ENCODE data around the gene ALK.
A peak's percentile ranks its signal among the peaks of the same experiment; 100 is the strongest.

ALK gene

DNA sequence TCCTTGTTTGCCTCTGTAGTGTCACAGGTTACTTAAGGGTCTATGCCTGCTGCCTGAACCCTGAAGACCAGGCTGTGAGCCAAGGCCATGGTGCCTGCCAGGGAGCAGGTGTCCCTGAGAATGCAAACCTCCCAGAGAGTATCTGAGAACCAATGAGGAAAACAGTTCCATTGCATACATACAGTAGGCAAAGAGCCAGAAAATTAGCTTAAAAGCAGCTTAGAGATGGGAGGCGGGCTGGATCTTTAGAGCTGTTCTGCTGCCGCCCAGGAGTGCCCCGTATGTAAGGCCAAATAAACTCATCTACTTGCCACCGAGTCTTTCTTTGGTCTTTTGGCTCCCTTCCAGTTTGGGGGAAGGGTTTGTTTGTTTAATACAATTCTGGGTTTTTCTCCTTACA lies 478.2 kb downstream of the ALK start:
- peak; percentile 95 for DNase-seq

- no peak for DNase-seq
Measured at GRCh38 chr2:29440921-29441623, 480.3 kb downstream of the ALK start.

- no peak for DNase-seq
Measured at GRCh38 chr2:29433920-29434319, 487.5 kb downstream of the ALK start.

- no peak for DNase-seq
Measured at GRCh38 chr2:29433128-29433527, 488.3 kb downstream of the ALK start.

- no peak for DNase-seq
Measured at GRCh38 chr2:29431485-29431884, 489.9 kb downstream of the ALK start.

- DNase-seq = peak; percentile 85
Measured at GRCh38 chr2:29430382-29431112, 490.8 kb downstream of the ALK start.

DNA sequence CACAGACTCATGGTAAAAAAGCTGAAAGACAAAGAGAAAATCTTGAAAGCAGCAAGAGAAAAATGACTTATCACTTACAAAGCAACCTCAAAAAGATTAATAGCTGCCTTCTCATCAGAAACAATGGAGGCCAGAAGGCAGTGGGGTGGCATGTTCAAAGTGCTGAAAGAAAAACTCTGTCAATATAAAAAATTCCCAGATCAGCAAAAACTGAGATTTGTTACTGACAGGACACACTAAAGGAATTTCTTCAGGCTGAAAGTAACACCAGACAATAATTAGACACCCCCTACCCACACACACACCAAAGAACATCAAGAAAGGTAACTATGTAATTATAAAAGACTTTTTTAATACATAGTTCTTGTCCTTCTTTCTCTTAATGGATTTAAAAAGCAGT lies 495.0 kb downstream of the ALK start:
- no peak for DNase-seq

- DNase-seq = no peak
Measured at GRCh38 chr2:29425866-29426265, 495.5 kb downstream of the ALK start.

DNA sequence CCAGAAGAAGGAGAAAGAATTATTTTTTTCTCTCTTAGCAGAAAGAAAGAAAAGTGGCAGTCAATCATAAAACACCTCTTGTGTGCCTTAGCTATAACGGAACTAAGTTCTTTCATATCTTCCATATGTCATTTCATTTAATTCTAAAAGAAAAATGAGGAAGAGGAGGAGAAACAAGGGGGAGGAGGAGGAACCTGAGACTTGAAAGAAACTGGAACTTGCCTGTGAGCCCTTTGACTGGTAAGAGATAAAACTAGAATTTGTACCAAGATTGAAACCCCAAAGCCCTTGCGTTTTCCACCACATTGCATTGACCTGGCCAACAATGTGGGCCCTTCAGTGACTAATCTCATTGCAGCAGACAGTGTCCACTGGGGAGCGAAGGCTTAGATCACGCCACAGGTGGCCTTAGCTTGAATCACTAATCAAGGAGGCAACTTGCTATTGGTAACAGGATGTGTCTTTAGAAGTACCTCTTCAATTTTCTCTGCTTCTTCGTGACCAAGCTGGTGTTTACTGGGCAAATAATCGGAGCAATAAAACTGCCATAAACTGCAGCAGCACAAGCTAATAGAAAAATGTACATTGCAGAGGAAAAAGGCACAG lies 498.2 kb downstream of the ALK start:
- no peak for DNase-seq

DNA sequence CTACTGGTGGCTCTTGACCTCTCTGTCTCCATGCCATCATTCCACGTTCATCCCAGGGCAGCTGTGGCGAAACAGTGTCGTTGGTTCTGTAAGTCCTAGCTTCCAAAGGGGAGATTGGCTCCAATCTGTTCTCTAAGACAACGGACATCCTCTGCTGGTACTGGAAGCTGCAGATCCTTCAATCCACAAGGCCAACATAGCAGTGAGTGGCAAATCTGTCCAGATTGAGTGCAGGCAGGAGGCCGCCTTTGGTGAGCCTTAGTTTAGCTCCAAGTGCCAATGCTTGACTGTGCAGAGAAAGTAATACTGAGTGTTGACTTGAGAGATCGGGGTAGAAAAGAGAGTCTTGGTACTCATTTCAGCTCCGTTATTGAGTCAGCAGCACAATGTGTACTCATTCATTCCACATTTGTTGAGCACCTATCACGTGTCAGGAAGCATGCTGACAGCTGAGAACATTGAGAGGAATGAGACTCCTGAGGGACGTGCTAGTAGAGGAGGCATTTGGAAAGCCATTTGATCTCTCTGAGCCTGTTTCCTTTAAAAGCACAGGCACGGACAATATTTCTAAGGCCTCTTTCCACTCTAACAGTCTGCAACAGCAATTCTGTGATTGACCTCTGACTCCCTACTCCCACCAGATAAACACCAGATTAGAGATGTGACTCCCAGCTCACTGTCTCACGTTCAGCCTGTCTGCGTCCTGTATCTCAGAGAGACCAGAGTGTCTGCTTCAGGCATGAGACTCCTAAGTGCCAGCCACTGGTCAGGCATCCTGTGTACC lies 500.2 kb downstream of the ALK start:
- DNase-seq = no peak

DNA sequence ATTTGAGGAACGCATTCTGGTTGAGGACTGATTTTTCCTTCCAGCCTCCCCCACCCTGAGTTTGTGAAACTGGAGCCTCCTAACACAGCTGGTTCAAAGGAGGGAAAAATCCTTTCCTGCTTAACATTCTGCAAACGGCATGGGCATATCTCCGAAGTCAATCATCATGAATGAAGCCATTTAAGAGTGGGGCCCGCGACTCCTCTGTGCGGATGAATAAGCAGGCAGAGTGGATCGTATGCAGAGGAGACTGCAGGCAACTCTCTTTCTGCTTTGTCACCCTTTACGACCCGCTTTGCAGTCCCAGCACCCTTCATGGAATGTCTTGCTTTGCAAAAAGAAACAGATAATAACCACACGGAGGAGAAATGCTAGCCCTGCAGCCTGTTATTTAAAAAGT lies 500.9 kb downstream of the ALK start:
- DNase-seq = no peak

DNA sequence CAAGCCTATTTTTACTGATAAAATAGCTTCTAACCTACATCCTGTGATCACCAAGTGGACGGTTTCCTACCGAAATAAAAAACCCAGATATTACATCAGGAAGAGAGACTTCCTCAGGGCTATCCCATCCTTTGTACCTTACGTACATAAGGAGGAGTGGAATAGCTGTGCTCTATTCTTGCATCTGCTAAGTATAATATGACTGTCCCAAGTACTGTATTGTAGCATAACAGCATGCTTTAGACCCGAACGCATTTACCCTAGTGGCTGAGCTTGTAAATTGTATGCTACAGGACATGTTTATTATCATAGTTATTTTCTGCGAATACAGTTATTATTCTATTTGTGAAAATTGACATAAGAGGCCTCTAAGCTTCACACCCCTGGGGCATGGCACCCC lies 503.8 kb downstream of the ALK start:
- DNase-seq = no peak

GRCh38 chr2:29412197-29412925 lies 509.0 kb downstream of the ALK start:
- no peak for DNase-seq

DNA sequence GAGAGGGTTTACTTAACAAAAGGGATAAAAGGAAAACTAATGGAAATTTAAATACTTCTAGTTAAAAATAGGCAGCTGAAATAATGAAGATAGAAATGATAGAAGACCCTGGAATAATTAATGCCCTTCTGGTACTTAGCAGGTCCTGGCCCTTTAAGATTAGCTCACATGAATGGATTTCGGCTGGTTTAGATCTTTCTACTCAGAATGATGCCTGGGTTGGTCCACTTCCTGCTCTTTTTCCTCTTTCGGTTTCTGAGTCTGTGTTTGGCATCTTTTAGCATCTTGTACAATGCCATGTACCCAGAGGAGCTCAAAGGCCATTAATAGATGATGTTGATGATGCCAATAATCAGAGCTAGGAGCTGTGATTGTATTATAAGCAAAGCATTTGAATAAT lies 515.7 kb downstream of the ALK start:
- DNase-seq = no peak

DNA sequence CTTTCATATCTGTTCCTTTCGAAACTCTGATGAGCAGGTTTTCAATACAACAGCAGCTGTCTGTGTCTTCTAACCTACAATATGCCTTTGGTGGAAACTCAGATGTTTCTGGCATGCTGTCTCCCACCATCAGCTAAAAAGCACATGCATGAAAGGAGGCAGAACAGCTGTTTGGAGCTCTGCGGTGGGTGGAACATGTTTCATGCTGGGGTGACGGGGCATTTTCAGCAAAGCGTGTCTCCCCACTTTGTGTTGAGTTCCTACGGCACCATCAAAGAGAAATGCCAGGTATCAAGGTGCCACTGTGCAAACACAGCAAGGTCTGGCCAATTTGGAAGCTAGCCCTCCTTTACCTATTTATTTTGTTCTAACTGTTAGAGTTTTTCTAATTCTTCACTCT lies 516.1 kb downstream of the ALK start:
- no peak for DNase-seq

DNA sequence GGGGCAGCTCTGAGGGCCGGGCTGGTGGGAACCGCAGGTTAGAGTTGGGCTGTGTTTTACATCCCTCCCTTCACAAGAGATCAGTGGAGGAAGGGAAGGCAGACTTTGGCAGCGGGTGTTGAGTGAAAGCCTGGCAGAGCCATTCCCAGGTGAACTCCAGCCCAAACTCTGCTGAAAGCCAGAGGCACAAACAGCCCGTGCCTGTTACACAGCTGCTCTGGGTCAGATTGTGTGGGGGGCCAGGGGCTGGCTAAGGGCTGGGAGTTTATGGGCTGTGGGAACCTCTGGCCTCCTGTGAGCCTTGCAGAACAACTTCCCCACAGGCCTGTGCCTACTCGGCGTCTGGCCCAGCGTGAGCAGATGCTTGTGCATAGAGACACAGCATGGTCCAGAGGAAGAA lies 519.4 kb downstream of the ALK start:
- DNase-seq = no peak

- DNase-seq = no peak
Measured at GRCh38 chr2:29400930-29401653, 520.3 kb downstream of the ALK start.

GRCh38 chr2:29398384-29399237 lies 522.8 kb downstream of the ALK start:
- peak; percentile 21 for DNase-seq

DNA sequence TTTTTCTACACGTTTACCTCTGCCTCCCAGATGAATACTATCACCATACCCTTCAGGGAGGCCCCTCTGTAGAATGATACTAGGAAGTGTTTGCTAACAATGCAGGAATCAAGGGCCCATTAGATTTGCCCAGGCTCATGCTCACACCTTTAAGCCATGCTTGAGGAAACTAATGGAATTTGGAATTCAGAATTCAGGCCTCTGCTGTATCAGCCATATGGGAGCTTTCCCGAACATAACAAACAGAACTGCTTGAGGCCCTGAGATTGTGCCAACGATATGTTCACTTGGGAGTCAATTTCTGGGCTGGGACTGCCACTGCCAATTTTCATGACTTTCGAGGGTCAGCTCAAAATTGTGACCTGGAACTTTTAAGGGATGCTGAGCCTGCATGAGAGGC lies 523.7 kb downstream of the ALK start:
- DNase-seq = no peak

DNA sequence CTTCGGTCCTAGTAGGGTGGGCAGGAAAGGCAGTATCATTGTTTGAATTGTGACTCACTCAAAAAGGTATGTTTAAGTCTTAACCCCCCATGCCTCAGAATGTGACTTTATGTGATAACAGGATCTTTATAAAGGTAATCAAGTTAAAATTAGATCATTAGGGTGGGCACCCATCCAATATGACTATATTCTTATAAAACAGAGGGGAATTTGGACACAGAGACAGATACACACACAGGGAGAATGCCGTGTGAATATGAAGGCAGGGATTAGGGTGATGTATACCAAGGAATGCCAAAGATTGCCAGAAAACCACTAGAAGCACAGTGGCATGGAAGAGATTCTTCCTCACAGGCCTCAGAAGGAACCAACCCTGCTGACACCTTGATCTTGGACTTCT lies 524.3 kb downstream of the ALK start:
- DNase-seq = no peak

DNA sequence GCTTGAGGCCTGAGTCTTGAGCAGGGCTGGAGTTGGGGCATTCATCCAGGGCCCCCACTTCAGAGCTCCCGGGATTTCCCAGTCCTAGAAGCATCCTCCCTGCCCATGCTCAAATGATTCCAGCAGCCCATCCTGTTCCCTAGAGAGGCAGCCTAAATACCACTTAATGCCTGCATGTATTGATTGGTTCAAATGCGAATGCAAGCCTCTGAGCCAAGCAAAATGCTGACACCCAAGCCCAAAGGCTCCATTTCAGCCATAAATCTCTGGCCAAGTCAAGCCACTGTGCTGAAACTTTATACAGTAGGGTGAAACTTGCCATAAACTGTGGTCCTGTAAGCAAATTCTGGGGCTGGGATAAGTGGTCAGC lies 526.4 kb downstream of the ALK start:
- no peak for DNase-seq
